ENCODE data around the gene TCEA2. TPM values are rescaled to one million over a fixed set of nuclear protein-coding genes. Genes with fewer than 3 reads are reported as not detected.

TCEA2 gene
- total RNA-seq, 2 experiments from 2014 or later = 36.4 to 71.2 TPM

DNA sequence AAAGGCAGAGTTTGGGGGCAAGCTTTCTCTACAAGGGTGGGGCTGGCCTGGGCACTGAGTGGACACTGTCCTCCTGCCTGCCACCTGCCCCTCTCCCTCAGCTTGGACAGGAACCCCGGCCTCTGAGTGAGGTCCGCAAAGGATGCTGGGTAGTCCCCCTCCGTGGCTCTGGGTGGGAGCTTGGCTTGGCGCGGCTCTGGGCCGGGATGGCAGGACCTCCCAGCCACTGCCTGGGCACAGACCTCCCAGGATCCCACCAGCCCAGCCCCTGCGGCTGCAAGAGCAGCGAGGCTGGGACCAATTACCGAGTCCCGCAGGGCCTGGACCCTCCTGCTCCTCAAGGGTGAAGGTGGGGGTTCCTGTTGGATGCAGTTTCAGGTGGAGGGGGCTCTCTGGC is 10.7 kb upstream of the TCEA2 start:
- intact Hi-C loops (cut with micrococcal nuclease; ENCODE audit: unreplicated experiment) = no loop called here
- TF ChIP-seq EZH2phosphoT487 (IDR thresholded peaks at IDR 0.05; ENCODE audit: borderline replicate concordance, low read depth, low read length) = no peak
- TF ChIP-seq, protein P1, sequence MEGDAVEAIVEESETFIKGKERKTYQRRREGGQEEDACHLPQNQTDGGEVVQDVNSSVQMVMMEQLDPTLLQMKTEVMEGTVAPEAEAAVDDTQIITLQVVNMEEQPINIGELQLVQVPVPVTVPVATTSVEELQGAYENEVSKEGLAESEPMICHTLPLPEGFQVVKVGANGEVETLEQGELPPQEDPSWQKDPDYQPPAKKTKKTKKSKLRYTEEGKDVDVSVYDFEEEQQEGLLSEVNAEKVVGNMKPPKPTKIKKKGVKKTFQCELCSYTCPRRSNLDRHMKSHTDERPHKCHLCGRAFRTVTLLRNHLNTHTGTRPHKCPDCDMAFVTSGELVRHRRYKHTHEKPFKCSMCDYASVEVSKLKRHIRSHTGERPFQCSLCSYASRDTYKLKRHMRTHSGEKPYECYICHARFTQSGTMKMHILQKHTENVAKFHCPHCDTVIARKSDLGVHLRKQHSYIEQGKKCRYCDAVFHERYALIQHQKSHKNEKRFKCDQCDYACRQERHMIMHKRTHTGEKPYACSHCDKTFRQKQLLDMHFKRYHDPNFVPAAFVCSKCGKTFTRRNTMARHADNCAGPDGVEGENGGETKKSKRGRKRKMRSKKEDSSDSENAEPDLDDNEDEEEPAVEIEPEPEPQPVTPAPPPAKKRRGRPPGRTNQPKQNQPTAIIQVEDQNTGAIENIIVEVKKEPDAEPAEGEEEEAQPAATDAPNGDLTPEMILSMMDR (conservative IDR thresholded peaks at IDR 0.05; ENCODE audit: low read length) = no peak

DNA sequence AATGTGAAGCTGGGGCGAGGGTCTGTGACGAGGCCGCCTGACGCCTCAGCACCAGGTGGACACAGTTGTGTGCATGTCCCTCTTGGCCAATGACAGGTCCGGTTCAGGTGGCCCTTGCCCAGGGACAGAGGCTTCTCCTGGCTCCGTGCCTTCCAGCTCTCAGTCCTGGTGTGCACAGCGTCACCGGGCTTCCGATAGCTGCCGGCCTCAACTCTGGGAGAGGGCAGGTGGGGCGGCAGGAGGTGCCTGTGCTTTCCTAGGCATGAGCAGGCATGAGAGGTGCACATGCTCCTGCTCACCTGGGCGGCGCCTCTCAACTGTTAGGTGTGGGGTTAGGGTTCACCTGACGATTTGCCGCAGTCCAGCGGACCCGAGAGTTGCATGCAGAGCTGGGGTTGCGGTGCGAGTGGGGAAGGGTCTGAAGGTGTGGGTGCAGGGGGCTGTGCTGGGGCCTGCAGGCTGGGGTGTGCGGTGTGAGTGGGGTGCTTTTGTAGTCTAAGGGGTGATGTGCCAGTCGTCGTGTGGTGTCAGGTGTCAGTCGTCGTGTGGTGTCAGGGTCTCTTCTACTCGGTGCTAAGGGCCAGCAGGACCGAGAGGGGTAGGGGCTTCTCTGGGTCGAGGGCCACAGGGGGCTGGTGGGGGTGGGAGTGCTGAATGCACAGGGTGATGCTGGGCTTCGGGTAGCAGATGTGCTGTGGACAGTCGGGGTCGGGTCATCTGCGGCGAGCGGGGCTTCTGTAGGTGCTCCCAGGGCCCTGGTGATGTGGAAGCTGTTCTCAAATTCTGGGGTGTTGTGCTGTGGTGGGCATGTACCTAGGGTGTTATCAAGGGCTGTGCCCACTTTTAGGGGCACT is 9.8 kb upstream of the TCEA2 start:
- Histone ChIP-seq H2AFZ (ENCODE audit: low read length) (no peak overlapping the region), H3K4me2 (ENCODE audit: low read length) (no peak overlapping the region), H3K27ac (ENCODE audit: low read depth, low read length, poor library complexity, severe bottlenecking) (no peak overlapping the region), H4K20me1 (ENCODE audit: insufficient read depth, low read length) (no peaks in the 10 kb centered on the region), H3K79me2 (ENCODE audit: insufficient read depth, low read depth, low read length) (no peaks in the 10 kb centered on the region), H3K9me2 (ENCODE audit: insufficient read depth, low read length) (no peaks in the 10 kb centered on the region), H3K9me3 (ENCODE audit: low read length) (no peaks in the 10 kb centered on the region), H3K4me1 (ENCODE audit: insufficient read depth, low read length, poor library complexity, severe bottlenecking) (peaks cover 9% of the 10 kb centered on the region), H3K36me3 (ENCODE audit: insufficient read depth, low read length) (no peaks in the 10 kb centered on the region), H3K4me3 (ENCODE audit: low read depth, low read length, poor library complexity, severe bottlenecking) (no peak overlapping the region)
- intact Hi-C loops (cut with micrococcal nuclease; ENCODE audit: unreplicated experiment) = no loop called here
- no peak for DNase-seq (ENCODE audit: low spot score)
- ChIA-PET POLR2A (interaction anchor here (0.6 to 1.2 kb wide), 2 partner anchors 36 to 67 kb away, joined by 3 read pairs; no protein-coding TSS in a partner anchor), CTCF (ENCODE audit: unreplicated experiment) (no interaction called here)
- TF ChIP-seq, protein P1 (conservative IDR thresholded peaks at IDR 0.05; ENCODE audit: low read length) = no peak
- TF ChIP-seq EZH2phosphoT487 (IDR thresholded peaks at IDR 0.05; ENCODE audit: borderline replicate concordance, low read depth, low read length) = no peak
- BruUV-seq (replicated peaks) = no TSS peak

More for the DNA sequence above, 10.7 kb upstream of the TCEA2 start:
- ChIA-PET POLR2A (interaction anchor here (0.6 to 1.2 kb wide), 2 partner anchors 37 to 68 kb away, joined by 3 read pairs; no protein-coding TSS in a partner anchor), CTCF (ENCODE audit: unreplicated experiment) (no interaction called here)
- no peak overlapping the region for H3K27ac ChIP-seq (ENCODE audit: low read depth, low read length, poor library complexity, severe bottlenecking)
- H3K4me1 ChIP-seq (ENCODE audit: insufficient read depth, low read length, poor library complexity, severe bottlenecking) = no peaks in the 10 kb centered on the region
- no peaks in the 10 kb centered on the region for H3K9me3 ChIP-seq (ENCODE audit: low read length)
- no peaks in the 10 kb centered on the region for H3K36me3 ChIP-seq (ENCODE audit: insufficient read depth, low read length)
- no TSS peak for BruUV-seq (replicated peaks)
- H3K9me2 ChIP-seq (ENCODE audit: insufficient read depth, low read length) = no peaks in the 10 kb centered on the region
- H2AFZ ChIP-seq (ENCODE audit: low read length) = no peak overlapping the region
- no peak overlapping the region for H3K4me3 ChIP-seq (ENCODE audit: low read depth, low read length, poor library complexity, severe bottlenecking)
- H4K20me1 ChIP-seq (ENCODE audit: insufficient read depth, low read length) = no peaks in the 10 kb centered on the region
- H3K79me2 ChIP-seq (ENCODE audit: insufficient read depth, low read depth, low read length) = no peaks in the 10 kb centered on the region
- no peak for DNase-seq (ENCODE audit: low spot score)
- no peak overlapping the region for H3K4me2 ChIP-seq (ENCODE audit: low read length)
